ENCODE data around the gene SPNS3.

- TF ChIP-seq CTCF (IDR thresholded peaks at IDR 0.05; ENCODE audit: poor library complexity) (no peak), EZH2phosphoT487 (IDR thresholded peaks at IDR 0.05; ENCODE audit: low read depth, severe bottlenecking, unreplicated experiment) (no peak)
Measured at GRCh38 chr17:4426499-4427208, 7.1 kb upstream of the SPNS3 start.

Measured in hepatocyte (in vitro differentiated cells).